ENCODE measurements around the gene GRAMD2B. TPM values are rescaled to one million over a fixed set of nuclear protein-coding genes. Genes with fewer than 3 reads are reported as not detected.

Gene GRAMD2B
- total and polyA plus RNA-seq, 2 of the 8 experiments (the other 6 are each of a cell fraction or from before 2014, with no cell fraction given), result 6.4 to 9.4 TPM

- POLR2A ChIA-PET (ENCODE audit: partially characterized antibody), result interaction anchor here (1.3 kb wide), 1 partner anchor 11 kb away, joined by 4 read pairs; no protein-coding TSS in a partner anchor
- Histone ChIP-seq H3K9ac (replicated peaks in 1 of 4; ENCODE audit: extremely low read depth in 1 of 4, low read depth in 3 of 4, low read length in 3 of 4) (no peak overlapping the region), H2AFZ (ENCODE audit: low read length) (no peak overlapping the region)
- TF ChIP-seq NRF1 (IDR thresholded peaks at IDR 0.05; ENCODE audit: low read depth, low read length), result no peak
- no peak for TF ChIP-seq HDAC2 (IDR thresholded peaks at IDR 0.05; ENCODE audit: borderline replicate concordance in 1 of 2, low read depth in 2 of 2, low read length in 2 of 2)
- no peak for TF ChIP-seq GABPA (IDR thresholded peaks at IDR 0.05; ENCODE audit: borderline replicate concordance, insufficient read depth, low read length)
- no peak for TF ChIP-seq TAF7 (optimal IDR thresholded peaks at IDR 0.05; ENCODE audit: borderline replicate concordance, low read depth, low read length)
- no peak for TF ChIP-seq E2F6 (IDR thresholded peaks at IDR 0.05)
- no peak for TF ChIP-seq TCF12 (IDR thresholded peaks at IDR 0.05; ENCODE audit: low read depth, low read length)
- no peak for TF ChIP-seq NANOG (IDR thresholded peaks at IDR 0.05; ENCODE audit: insufficient read depth, low read depth, low read length, poor library complexity, severe bottlenecking)
- TF ChIP-seq RNF2 (IDR thresholded peaks at IDR 0.05; ENCODE audit: borderline replicate concordance, low read depth, low read length, missing control alignments, poor library complexity, severe bottlenecking), result no peak
- no peak for TF ChIP-seq ATF3 (IDR thresholded peaks at IDR 0.05; ENCODE audit: insufficient read depth, low read depth, low read length)
- no peak for TF ChIP-seq POU5F1 (IDR thresholded peaks at IDR 0.05; ENCODE audit: low read depth, low read length)
- no peak for TF ChIP-seq SP4 (IDR thresholded peaks at IDR 0.05; ENCODE audit: low read length)
- no peak for TF ChIP-seq TBP (IDR thresholded peaks at IDR 0.05; ENCODE audit: low read depth, low read length)
- no peak for TF ChIP-seq RBBP5 (IDR thresholded peaks at IDR 0.05; ENCODE audit: borderline replicate concordance, low read depth, low read length)
Observed at GRCh38 chr5:126455264-126455663, 32.1 kb downstream of the GRAMD2B start.

More at GRCh38 chr5:126455264-126455663, 32.1 kb downstream of the GRAMD2B start:
- no peak overlapping the region for H3K4me2 ChIP-seq (ENCODE audit: insufficient read depth in 1 of 2, low read depth in 2 of 2, low read length in 2 of 2)
- H2AK5ac ChIP-seq (ENCODE audit: low read depth, low read length), result no peak overlapping the region
- H3K79me1 ChIP-seq (ENCODE audit: low read depth, low read length), result peaks cover 3% of the 10 kb centered on the region; the same call in 1 of the 2 replicates
- H2BK15ac ChIP-seq (ENCODE audit: low read length), result no peak overlapping the region
- peaks cover 0 to 4% (median 0%) of the 10 kb centered on the region in 4 experiments; a peak in 2 of 8 replicates for H3K36me3 ChIP-seq (ENCODE audit: control insufficient read depth in 2 of 4, insufficient read depth in 4 of 4, low read length in 3 of 4)
- H3K18ac ChIP-seq (ENCODE audit: extremely low read depth, low read length), result no peak overlapping the region
- H3K4me1 ChIP-seq (replicated peaks in 1 of 4; ENCODE audit: control insufficient read depth in 3 of 4, insufficient read depth in 4 of 4, low read length in 3 of 4), result no peaks in the 10 kb centered on the region
- H2BK5ac ChIP-seq (ENCODE audit: low read depth, low read length), result no peak overlapping the region
- H3K27ac ChIP-seq (ENCODE audit: low read depth, low read length), result no peak overlapping the region
- H2BK12ac ChIP-seq (ENCODE audit: low read depth, low read length), result no peak overlapping the region
- no peaks in the 10 kb centered on the region for H4K20me1 ChIP-seq (replicated peaks in 1 of 2; ENCODE audit: control insufficient read depth in 1 of 2, insufficient read depth in 2 of 2, low read length in 2 of 2)
- H3K56ac ChIP-seq (replicated peaks; ENCODE audit: insufficient read length, low read depth, low read length), result no peak overlapping the region
- no peak overlapping the region for H3K14ac ChIP-seq (ENCODE audit: insufficient read length)
- no peaks in the 10 kb centered on the region for H3K79me2 ChIP-seq (ENCODE audit: control insufficient read depth in 1 of 2, insufficient read depth in 2 of 2, low read length in 2 of 2)
- DNase-seq (ENCODE audit: low read depth in 1 of 2, low spot score in 2 of 2) (no peak), FAIRE-seq (no peak)
- no peak overlapping the region for H3K4ac ChIP-seq (replicated peaks; ENCODE audit: insufficient read length, low read depth, low read length)
- no peak overlapping the region for H4K8ac ChIP-seq (ENCODE audit: extremely low read depth, insufficient read depth, low read length)
- no peak overlapping the region for H2BK120ac ChIP-seq (replicated peaks; ENCODE audit: low read depth, low read length)
- no peak overlapping the region for H2BK20ac ChIP-seq (ENCODE audit: low read length)
- no peaks in the 10 kb centered on the region for H3K9me3 ChIP-seq (ENCODE audit: insufficient read depth in 2 of 2, low read depth in 1 of 2, low read length in 1 of 2)
- no peak overlapping the region for H3K23ac ChIP-seq (ENCODE audit: insufficient read length)
- CTCF ChIA-PET (ENCODE audit: partially characterized antibody), result interaction anchor here (0.6 kb wide), 1 partner anchor 139 kb away, joined by 3 read pairs; no protein-coding TSS in a partner anchor
- no peaks in the 10 kb centered on the region for H3K23me2 ChIP-seq (ENCODE audit: low read depth, low read length)
- H3K4me3 ChIP-seq (ENCODE audit: extremely low read depth in 1 of 4, insufficient read depth in 2 of 4, low read depth in 3 of 4, low read length in 4 of 4), result no peak overlapping the region
- no peaks in the 10 kb centered on the region for H3K27me3 ChIP-seq (replicated peaks in 1 of 4; ENCODE audit: control insufficient read depth in 3 of 4, extremely low read depth in 1 of 4, insufficient read depth in 3 of 4, low read length in 3 of 4)
- no peak overlapping the region for H4K5ac ChIP-seq (ENCODE audit: insufficient read length, low read depth, low read length)
- H4K91ac ChIP-seq (replicated peaks; ENCODE audit: insufficient read length, low read length), result no peak overlapping the region

Data from H1 (cell line).